RCC 7860 (cell line): ENCODE results near the gene ARHGAP10.
"Not testable (repeated sequence)": the region's sequence is repeated elsewhere in the genome, so short reads cannot be mapped to it uniquely, and the experiment has no call there.

ENCODE experiments used
- DNase-seq: peaks from one replicate; pipeline ENCODE4 v3.0.0-alpha.2; 2015; ENCODE audit warnings: low spot score
- FAIRE-seq: peaks from 2 replicates; lab custom pipeline; 2012; peaks lifted over from hg19 to GRCh38; lab: Jason Lieb, UNC

The ARHGAP10 gene

DNA sequence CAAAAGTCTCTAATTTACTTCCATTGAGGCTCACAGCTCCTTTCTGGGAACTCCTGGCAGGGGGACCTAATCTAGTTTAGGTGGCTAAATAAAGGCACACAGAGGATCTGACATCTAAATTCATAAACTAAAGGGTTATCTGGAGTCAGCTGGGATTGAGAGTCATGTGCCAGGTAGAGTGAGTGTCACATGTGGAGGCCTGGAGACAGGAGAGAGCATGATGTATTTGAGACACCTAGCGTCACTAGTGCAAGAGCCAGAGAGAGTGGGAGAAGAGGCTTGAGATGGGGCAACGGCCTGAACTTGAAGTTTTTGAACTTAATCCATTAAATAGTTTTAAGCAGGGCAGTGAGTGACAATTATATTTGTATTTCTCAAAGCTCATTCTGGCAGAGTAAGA is 152.6 kb downstream of the ARHGAP10 start:
- DNase-seq: no peak
- FAIRE-seq: no peak

DNA sequence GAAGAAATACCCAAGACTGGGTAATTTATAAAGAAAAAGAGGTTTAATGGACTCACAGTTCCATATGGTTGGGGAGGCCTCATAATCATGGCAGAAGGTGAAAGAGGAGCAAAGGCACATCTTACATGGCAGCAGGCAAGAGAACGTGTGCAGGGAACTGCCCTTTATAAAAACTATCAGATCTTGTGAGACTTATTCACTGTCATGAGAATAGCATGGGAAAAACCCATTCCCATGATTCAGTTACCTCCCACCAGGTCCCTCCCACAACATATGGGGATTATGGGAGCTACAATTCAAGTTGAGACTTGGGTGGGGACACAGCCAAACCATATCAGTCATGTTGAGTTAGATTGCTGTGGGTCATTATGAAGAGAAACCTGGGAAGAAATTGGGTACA is 153.3 kb downstream of the ARHGAP10 start:
- DNase-seq, FAIRE-seq: not testable (repeated sequence)

DNA sequence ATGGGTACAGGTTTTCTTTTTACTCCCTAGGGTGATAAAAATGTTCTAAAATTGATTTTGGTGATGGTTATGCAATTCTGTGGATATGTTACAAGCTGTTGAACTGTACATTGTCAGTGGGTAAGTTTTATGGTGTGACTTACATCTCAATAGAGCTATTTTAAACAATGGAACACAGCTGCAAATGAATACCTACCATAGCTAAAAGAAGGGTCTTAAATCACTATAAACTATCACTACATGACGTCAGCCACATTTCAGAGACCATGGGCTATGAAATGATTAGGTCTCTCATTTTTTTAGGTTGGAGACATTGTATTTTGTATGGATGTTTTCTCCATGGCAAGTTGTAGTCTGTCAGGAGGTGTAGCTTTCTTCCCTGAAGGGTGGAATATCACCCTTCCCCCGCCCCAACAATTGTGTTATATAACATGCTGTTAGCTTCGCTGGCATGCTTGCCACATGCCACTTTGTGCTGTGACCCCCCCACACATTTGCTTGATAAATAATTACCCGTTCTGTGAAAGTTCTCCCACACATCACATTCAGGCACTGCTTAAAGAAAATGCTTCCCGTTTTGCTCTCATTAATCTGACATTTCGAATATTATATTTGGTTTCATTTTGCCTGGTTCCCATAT is 159.7 kb downstream of the ARHGAP10 start:
- FAIRE-seq (no peak), DNase-seq (no peak)

DNA sequence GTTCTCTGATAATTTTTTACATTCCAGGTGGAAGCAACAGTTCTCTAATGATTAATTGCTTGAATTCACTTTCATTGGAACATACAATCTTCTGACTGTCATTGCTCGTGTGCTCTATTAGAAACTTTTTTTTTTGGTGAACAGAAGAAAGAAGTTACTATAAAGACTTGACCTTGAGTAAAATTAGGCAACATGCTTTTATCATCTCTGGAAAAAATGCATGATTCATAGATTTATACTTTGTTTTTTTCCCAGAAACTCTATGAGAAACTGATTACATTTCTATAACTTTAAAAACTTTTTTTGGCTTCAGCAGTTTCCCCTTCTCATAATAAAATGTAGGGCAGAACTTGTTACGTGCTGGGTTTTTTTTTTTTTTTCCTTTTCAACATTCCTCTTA is 167.6 kb downstream of the ARHGAP10 start:
- DNase-seq: no peak
- FAIRE-seq: no peak

DNA sequence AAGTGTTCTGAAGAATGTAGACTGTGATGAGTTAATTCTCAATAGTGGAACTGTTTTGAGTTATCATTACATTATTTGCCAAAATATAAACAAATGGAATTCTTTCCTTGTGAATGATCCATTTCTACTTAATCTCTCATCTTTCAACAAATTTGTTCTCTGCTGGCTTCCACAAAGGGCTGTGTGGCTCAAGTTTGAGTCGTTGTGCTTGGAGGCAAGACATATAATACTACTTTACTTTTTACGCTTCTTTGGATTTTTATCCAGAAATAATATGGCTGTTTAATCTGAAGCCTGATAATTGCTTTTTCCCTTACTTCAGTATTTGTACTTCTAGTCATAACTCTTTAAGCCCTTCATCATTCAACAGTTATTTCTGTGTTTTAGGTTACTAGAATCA is 169.5 kb downstream of the ARHGAP10 start:
- FAIRE-seq (no peak), DNase-seq (no peak)

DNA sequence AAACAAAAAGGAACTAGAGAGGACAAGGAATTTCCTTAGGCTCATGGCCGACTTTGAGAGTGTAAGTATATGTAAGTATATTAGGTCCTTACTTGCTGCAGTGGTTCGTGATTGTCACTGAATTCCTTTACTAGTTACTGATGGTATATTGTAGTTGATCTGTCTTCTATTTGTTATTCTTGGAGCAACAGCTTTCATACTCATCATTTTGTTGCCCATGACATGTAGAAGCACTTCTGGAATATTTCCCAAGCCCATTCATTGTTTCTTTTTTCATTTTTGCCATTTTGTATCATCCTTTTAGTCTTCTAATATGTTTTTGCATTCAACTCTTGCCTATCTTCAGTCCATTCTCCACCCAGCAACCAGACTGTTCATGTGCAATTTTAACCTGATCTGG is 170.0 kb downstream of the ARHGAP10 start:
- no peak for FAIRE-seq
- DNase-seq: no peak

DNA sequence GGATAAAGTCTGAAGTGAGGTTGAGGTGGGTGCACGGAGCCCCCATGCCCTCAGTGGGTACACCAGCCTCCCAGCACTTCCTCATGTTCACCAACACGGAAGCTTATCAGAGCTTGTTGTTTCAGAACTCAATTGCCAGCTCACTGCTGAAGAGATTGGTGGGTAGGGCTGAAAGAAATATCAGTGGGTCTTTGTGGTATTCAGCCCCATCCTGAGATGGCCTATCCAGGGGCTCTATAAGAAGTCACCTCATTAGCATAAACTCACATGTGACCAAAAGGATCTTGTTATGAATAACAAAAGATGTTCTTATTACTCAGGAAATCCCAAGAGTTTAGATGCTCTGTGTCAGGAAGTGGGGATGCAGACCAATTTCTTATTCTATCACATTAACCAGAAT is 177.3 kb downstream of the ARHGAP10 start:
- FAIRE-seq (no peak), DNase-seq (no peak)

DNA sequence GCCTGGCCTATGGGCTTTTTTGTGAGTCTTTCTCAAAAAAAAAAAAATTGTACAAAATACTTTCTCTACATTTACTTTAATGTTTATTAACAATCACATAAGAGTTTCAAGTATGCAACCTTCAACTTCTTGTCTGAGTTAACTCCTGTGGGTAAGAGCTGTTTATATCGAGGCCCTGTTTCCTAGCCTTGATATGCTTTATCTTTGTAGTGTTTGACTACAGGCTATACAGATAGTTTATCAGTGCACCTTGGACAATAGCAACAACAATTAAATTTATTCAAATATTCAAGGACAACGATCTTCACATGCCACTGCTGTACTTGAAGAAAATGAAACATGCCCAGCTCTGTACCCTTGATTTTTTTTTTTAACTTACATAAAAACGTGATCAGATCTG is 178.4 kb downstream of the ARHGAP10 start:
- no peak for FAIRE-seq
- no peak for DNase-seq

DNA sequence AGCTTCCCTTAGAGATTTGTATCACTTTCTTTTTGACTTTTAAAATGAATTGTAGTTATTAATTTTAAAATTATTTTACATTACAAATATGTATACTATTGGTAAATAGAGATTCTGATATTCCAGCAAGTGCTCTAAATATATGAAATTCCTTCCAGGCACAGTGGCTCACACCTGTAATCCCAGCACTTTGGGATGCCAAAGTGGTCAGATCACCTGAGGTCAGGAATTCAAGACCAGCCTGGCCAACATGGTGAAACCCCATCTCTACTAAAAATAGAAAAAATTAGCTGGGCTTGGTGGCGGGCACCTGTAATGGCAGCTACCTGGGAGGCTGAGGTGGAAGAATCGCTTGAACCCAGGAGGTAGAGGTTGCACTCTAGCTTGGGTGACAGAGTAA is 180.2 kb downstream of the ARHGAP10 start:
- not testable (repeated sequence) for FAIRE-seq, DNase-seq

DNA sequence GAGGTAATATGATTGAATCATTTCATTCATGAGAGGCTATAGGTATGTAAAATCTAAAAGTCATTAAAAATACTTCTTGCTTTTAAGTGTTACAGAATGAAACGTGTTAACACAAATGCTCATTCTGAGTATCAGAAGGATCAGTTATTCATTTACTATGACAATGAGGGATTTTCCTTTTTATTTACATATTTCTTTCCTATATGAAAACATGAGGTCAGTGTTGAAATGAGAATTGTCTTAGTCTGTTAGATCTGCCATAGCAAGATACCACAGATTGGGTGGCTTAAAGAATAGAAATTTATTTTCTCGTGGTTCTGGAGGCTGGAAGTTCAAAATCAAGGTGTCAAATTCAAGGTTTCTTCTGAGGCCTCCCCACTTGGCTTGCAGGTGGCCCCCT is 181.2 kb downstream of the ARHGAP10 start:
- no peak for DNase-seq
- FAIRE-seq: no peak

DNA sequence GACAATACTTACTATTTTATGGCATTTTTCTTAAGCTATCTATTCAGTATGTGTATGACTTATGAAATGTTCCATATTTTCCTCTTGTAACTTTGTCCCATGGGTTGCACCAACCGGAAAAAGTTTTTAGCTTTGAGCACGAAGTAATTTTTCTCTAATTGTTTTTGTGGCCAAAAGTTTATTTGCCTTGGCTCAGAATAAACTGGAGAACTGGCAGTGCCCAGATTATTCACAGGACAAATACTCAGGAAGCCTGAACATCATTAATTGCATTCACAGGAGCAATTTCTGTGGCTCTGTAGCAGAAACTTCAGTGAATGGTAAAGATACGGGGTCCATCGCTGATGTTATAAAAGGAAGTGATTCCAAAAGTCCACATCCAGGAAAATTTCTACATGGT is 184.5 kb downstream of the ARHGAP10 start:
- FAIRE-seq (no peak), DNase-seq (no peak)

DNA sequence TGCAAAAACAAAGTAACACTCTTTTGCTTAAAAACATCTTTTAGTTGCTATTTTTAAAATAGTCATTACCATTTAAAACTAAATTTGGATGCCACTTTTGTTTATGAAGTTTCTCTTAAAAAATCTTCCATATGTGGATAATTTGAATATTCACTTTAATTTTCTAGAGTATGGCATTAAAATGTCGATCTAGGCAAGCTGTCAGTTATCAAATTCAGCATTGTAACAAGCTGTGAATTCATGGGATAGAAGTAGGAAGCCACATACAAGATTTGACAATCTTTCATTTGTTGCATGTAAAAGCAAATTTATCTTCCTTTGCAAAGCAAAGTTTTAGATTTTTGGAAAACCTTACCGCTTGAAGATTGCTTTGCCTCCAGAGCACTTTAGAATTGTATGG is 191.5 kb downstream of the ARHGAP10 start:
- no peak for FAIRE-seq

DNA sequence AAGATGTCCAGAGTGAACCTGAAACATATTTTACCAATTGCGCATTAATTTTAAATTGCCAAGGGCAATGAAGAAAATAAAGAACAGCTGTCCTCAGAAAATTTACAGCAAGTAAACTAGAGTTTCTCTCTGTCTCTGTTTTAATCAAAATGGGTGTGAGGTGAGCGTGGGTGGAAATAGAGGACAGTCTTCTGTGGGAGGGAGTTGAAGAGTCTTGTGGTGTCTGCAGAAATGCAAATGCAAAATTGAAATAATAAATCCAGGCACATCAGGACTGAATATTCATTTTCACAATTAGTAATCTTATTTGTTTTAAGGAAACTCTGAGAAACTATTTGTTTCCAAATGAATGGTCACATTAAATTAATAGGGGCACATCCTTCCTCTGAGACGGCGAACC is 192.0 kb downstream of the ARHGAP10 start:
- FAIRE-seq (no peak), DNase-seq (no peak)

More for the DNA sequence above, 191.5 kb downstream of the ARHGAP10 start:
- DNase-seq: no peak

DNA sequence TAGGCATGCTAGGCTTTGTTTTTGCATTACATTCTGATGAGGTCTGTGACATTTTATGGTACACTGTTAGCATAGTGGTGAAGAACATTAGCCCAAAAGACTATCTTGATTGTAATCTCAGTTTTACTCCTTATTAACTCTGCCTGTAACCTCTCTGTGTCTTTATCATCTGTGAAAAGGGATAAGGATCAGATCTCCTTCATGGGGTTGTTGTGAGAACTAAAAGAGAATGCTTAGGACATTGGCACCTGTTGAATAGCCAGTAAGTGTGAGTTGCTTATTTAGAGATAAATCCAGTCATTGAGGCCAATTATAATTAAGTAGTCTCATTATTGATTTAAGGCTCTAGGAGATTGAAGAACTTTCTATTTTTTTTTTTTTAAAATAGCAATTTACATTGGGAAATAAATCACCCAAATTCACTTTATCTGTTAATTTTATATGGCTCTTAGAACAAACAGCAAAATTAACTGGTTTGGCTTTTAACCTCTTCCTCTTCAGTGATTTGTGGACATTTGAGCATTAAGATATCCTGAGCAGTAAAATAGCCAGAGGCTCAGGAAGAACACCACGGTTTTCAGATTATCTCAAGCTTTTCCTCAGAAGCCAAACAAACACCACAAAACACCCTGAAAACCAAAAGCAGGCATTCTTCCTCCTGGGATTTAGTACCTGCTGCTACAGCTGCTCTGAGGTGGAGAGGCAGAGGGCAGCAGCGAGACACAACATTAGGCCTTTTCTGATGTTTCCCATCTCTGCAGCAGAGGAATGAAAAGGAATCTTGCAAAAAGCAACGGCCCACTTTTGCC is 192.9 kb downstream of the ARHGAP10 start:
- no peak for DNase-seq
- FAIRE-seq: no peak

DNA sequence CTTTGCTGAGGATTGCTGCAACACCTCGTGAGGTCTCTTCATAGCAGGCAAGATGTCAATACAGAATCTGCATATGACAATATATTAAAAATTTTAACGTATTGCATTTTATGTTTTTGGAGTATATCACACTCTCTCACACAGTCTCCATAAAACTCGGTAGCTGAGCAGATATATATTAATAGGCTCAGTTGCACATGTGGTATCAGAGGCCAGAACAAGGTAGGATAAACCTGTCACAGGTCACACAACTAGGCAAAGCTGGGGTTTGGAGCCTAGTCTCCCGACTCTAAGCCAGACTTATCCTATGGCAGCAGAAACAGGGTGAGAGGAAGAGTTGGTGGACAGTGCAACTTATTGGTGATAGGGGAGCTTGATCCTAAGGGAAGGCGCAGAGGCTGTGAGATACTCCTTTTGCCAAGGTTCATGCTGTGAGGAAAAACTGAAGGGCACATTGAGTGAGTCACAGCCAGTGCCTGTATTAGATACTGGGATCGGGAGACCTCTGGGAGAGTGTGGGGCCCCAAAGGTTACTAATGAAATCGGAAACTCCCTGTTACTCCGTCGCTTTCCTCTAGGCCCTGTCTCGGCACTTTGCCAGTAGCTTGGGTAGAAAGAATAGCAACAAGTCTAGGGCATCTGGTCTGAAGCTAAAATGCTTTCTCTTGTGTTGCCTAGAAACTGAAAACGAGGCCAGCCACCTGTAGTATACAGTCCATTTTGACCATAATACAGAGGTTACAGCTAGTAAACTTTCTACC is 195.7 kb downstream of the ARHGAP10 start:
- no peak for DNase-seq
- FAIRE-seq: no peak

DNA sequence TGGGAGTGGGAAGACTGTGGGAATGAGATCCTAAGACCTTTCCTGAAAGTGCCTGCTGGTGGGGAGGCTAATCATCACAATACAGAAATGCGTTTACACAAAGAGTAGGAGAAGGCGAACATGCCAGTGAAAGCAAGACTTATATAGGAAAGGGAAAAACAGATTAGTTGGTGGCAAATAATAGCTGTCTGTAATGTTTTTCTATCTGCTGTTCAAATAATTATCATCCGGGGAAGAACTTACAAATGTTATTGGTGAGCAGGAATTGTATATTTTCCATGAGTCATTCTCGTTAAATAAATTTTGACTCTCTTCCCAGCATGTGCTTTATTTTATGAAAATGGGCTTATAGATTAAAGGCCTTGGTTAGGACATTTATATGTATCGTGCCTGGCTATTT is 196.5 kb downstream of the ARHGAP10 start:
- DNase-seq: no peak
- FAIRE-seq: no peak

DNA sequence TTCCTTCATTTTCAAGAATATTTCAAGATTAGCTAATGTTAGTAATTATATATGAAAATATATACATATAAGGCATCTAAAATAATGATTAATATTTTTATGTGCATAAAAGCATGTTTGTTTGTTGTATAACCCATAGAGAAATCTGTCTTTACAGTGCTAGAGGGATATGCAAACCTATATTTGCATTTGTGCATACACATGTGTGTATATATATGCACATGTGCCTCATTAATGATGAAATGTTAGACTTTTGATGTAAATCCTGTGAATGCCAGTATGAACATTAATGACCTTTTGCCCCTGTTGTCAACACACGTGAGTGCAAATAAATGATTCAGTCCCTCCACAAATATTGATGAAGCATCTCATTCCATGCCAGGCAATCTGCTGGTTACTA is 197.9 kb downstream of the ARHGAP10 start:
- no peak for FAIRE-seq

DNA sequence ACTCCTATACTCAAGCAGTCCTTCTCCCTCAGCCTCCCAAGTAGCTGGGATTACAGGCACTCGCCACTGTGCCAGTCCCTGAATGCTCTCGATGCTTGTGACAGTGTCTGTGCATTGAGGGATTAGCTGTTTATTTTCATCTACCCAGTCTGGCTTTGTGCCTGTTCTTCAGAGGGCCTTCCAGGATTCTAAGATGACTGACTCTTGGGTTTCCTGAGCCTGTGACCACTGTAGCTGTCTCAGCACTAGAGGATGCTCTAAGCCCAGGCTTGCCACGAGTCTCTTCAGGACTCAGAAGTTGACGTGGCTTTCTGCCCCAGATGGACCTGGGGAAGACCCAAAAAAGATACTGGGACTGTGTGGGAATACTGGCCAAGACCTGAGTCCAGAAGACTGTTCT is 201.4 kb downstream of the ARHGAP10 start:
- no peak for FAIRE-seq
- no peak for DNase-seq

More for the DNA sequence above, 197.9 kb downstream of the ARHGAP10 start:
- DNase-seq: no peak

DNA sequence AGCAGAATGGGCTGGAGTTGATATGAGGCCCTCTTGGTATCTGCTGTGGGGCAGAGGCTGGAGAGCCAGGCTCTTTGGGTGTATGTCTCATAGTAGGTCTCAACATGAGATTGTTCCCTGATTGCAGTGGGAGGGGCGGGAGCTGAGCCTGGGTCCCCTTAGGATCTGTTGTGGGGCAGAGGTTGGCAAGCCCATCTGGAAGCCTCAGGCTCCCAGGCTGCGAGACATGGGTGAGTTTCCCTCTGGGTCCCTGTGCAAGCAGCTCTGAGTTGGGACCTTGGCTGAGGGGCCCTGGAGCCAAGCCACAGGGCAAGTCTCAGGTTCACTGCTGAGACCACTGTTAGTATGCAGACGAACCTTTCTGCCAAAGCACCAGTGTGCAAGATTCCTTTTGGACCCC is 201.9 kb downstream of the ARHGAP10 start:
- no peak for DNase-seq
- FAIRE-seq: no peak

DNA sequence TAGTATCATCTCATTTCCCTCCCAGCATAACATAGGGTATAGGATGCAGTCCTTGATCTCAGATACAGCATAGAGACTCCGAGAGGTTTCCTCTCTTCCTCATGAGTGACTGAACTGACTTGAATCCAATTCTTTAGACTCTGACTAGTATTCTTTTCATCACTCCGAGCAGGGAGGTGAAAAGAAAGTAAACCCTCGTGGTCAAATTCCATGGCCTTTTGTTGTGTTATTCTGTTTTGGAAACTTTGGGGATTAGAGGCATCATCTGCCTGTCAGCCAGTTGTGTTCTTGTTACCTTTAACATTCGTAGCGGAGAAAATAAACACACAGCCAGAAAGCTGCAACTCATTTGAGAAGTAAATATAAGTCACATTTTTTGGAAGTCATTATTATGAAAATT is 206.6 kb downstream of the ARHGAP10 start:
- FAIRE-seq: no peak
- no peak for DNase-seq

DNA sequence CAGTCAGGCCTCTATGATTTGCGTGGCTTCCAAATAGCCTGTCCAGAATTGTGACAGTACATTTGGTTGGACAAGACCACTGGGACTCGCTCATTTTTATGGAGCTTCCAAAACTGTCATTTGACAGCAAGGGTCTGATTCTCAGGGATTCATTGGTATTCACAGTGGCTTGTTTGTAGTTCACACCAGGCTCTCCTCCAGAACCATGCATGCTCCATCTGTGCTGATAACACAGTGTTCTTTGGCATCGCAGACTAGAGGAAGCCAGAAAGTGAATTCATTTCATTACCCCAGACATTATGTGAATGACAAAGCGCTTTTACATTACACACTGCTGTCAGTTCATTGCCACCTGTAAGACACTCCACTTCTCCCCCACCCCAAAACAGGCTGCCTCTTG is 208.3 kb downstream of the ARHGAP10 start:
- DNase-seq (no peak), FAIRE-seq (no peak)

DNA sequence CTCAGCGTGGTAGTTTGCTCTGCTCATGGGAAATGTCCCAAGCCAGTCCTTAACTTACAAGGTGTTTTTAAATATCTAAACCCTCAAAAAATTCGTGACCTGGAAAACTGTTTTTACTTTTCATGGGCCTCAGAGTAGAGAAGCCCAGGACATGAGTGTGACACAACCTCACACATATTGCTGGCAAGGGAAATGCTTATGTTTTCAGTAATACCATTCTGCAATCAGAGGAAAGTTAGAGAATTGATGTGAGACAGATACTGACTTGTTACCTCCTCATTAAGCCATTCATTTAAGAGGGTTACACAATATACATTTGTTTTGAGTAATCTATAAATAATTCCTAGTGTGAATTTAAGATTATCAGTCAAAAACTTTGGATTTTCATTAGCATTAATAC is 209.5 kb downstream of the ARHGAP10 start:
- DNase-seq (no peak), FAIRE-seq (no peak)
